ENCODE measurements around the gene CDH13.

The CDH13 gene

GRCh38 chr16:83307594-83307992, 680.8 kb downstream of the CDH13 start:
- DNase-seq (ENCODE audit: low read depth): no peak

GRCh38 chr16:83308414-83308813, 681.6 kb downstream of the CDH13 start:
- no peak for DNase-seq (ENCODE audit: low read depth)

GRCh38 chr16:83310816-83311215, 684.0 kb downstream of the CDH13 start:
- no peak for DNase-seq (ENCODE audit: low read depth)

DNA sequence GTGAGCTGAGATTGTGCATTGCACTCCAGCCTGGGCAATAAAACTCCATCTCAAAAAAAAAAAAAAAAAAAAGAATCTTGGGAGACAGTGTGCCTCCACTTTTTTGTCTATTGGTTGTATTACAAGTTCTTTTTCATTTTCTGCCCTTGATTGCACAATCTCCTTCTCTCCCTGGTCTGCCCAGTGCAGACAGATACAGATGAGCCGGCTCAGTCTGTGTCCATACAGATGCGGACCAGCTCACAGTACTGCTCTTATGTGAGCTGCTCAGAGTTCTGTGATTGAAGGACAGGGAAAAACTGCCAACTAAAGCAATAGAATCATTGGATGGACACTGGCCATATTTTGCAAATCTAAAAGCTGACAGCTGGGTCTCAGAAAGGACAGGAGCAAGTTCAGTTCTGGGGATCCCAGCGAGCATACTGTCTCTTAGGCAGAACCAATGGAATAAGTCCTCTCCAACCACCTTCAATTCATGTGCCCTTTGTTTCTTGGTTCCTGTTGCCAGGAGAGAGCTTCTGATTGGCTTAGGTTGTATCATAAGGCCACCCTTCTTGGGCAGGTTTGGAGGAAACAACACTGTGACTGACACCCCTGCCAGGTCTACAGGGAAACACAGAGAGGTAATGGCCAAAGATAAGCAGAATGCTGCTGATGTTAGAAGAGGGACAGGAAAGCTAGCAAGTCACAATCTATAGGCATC, 685.4 kb downstream of the CDH13 start:
- DNase-seq (ENCODE audit: low read depth): no peak

GRCh38 chr16:83312718-83313245, 686.0 kb downstream of the CDH13 start:
- DNase-seq (ENCODE audit: low read depth): no peak

DNA sequence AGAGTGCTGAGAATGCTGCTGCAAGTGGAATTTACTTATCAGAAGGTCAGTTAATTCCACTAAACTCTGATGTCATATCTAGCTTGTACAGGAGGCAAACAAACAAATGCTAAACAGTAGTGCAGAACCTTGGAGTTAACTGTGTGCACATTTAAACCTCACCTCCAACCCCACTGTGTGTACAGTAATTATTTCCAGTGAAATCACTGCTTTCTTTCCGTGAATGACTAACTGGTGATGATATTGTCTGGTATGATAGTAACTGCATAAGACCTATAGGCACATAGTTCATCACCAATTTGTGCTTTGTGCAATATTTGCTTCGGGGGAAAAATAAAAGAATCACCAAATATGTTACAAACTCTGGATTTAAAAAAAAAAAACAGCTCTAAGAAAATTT, 688.5 kb downstream of the CDH13 start:
- no peak for DNase-seq (ENCODE audit: low read depth)

GRCh38 chr16:83316458-83316857, 689.7 kb downstream of the CDH13 start:
- DNase-seq (ENCODE audit: low read depth): no peak

GRCh38 chr16:83318390-83318789, 691.6 kb downstream of the CDH13 start:
- DNase-seq (ENCODE audit: low read depth): no peak

DNA sequence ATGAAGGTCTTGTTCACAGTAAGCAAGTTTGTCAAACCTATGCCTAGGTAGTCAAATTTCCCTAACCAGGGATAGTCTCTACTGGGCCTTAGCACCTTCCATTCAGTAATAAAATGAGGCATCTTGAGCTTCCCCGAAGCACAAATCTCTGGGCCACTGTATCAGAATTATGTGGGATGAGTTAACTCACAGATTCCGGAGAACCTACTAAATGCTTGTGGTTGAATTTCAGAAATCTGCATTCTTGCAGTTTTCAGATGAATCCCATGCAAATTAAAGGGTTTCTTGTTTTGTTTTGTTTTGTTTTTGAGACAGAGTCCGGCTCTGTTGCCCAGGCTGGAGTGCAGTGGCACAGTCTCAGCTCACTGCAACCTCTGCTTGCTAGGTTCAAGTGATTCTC, 702.2 kb downstream of the CDH13 start:
- no peak for DNase-seq (ENCODE audit: low read depth)

GRCh38 chr16:83329441-83329840, 702.7 kb downstream of the CDH13 start:
- DNase-seq (ENCODE audit: low read depth): no peak

DNA sequence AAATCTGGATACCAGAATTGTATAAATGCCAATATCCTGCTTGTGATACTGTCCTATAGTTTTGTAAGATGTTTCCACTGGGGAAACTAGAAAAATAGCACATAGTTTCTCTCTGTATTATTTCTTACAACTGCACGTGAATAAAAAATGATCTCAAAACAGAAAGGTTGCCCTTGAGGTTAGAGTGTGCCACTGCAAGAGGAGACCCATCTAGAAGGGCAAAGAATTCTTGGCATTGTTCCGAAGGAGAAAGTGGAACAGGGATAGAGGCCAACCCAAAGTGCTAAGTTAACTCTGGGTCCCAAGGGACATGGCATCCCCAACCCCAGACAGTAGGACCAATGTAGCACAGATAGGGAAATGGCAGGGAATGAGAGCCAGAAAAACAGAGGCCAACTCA, 703.5 kb downstream of the CDH13 start:
- no peak for DNase-seq (ENCODE audit: low read depth)

GRCh38 chr16:83335076-83335475, 708.3 kb downstream of the CDH13 start:
- no peak for DNase-seq (ENCODE audit: low read depth)

GRCh38 chr16:83336603-83337002, 709.8 kb downstream of the CDH13 start:
- no peak for DNase-seq (ENCODE audit: low read depth)

GRCh38 chr16:83338138-83338537, 711.4 kb downstream of the CDH13 start:
- no peak for DNase-seq (ENCODE audit: low read depth)

DNA sequence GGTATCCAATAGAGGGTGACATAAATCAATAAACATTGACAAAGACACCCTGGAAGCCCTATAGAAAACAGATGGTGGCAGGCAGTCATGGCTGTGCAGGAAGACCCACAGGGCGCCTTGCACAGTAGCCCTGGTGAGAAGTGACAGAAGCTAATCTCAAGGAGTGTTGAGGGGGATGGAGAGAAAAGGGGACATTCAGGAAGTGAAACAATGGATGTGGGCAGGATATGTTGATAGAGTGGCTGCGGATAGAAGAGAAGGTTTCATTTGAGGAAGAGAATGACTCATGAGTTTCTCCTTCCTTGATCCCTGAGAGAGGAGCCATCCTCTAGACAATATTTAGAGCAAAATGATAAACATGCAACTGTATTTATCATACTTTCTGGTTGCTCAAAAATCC, 712.2 kb downstream of the CDH13 start:
- DNase-seq (ENCODE audit: low read depth): no peak

DNA sequence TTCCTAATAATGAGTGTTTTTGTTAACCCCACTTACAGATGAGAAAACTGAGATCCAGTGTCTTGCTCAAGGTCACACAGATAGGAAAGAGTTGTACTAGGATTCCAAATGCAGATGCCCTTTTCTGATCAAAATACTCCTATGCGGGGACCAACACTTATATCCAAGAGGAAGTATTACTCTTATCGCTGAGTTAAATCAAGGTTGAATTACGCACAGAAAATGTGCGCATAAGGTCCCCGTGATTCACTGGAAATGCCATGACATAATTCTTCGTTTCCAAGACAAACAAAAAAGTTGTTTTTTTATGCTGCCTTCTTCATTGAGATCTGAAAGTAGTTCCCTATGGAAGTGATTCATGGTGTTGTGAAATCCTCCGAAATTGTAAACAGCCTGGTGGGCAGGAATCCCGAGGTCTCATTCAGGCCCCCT, 717.2 kb downstream of the CDH13 start:
- DNase-seq (ENCODE audit: low read depth): no peak

GRCh38 chr16:83345846-83346640, 719.3 kb downstream of the CDH13 start:
- no peak for DNase-seq (ENCODE audit: low read depth)

GRCh38 chr16:83348991-83349390, 722.2 kb downstream of the CDH13 start:
- DNase-seq (ENCODE audit: low read depth): no peak

- no peak for DNase-seq (ENCODE audit: low read depth)
Measured at GRCh38 chr16:83350481-83350880, 723.7 kb downstream of the CDH13 start.

DNA sequence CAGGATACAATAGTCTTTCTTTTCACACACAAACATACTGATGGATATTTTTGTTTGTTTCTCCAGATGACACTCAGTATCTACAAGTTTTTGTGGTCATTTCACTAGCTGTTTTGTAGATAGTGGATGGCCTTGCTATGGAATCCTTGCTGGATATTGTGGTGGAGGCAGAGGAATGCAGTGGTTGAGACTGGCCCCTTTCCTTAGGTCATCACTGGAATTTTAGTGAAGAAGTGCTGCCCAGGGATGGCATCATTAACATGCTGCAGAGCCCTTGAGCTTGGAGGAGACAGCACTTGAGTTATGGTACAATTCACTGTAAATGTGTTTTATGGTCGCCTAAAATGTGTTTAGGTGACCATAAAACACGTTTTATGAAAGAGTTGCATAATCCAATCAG, 725.1 kb downstream of the CDH13 start:
- no peak for DNase-seq (ENCODE audit: low read depth)

DNA sequence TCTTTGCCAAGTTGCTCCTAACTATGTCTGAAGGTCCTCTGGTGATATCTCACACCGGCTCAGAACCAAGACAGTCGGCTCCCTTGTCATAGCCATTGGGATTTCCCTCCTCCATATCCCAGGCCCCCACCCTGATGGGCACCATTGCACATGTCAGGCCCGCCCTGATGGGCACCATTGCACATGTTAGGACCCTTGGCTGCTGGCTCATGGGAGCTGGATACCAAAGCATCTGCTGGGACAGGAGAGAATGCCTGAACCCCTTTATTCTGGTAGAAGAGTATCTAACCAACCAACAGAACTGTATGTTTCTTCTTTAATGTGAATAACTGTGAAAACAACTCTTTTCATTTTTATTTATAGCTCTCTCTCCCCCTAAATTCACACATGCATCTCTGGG, 726.5 kb downstream of the CDH13 start:
- no peak for DNase-seq (ENCODE audit: low read depth)

- DNase-seq (ENCODE audit: low read depth): no peak
Measured at GRCh38 chr16:83354015-83354414, 727.2 kb downstream of the CDH13 start.

DNA sequence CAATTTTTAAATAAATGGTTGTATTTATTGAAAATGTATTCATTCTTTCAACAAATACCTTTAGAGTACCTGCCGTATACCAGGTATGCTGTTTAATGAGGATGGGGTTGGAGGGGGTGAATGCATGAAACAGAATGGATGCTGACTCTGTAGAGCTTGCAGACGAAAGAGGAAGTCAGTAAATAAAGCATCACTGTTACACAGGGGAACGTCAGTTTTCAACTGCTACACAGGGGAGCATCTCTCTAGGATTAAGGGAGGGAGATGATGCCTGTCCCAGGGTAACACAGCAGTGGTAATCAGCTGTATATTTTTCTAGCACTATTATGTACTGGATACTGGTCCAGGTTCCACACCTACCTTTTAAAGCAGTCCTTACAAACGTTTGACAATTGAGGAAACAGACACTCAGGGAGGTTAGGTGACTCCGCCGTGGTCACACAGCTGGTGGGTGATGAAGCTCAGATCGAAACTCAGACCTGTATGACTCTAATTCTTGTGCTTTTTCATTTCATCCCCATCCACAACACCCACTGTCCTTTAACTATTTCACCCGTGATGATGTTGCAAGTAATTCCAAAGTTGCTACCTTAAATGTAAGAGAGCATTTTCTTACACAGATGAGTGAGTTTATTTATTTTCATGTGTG, 728.9 kb downstream of the CDH13 start:
- no peak for DNase-seq (ENCODE audit: low read depth)
